ENCODE data around the gene PITX1.
"Not testable (repeated sequence)": the region's sequence is repeated elsewhere in the genome, so short reads cannot be mapped to it uniquely, and the experiment has no call there.

PITX1 gene

DNA sequence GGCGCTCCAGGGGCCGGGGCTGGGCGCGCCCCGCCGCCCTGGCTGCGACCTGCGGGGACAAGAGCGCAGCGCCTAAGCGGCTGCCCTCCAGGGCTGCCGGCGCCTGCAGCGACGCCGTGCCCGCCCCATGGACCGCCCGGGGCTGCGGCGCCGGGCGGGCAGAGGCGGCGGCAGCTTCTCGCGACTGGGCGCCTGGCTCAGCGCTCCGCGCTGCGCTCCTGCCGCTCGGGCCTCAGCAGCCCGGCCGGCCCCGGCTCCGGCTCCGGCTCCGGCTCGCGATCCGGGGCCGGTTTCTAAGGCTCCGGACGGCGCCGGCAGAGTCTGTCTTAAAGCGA is at the start of gene PITX1:
Gene PITX1 (minus strand): TSS at position 328 of the 335 bp plus-strand sequence. CDS start 347 bp downstream, outside the sequence.
- no peak for DNase-seq (ENCODE audit: low read depth)

DNA sequence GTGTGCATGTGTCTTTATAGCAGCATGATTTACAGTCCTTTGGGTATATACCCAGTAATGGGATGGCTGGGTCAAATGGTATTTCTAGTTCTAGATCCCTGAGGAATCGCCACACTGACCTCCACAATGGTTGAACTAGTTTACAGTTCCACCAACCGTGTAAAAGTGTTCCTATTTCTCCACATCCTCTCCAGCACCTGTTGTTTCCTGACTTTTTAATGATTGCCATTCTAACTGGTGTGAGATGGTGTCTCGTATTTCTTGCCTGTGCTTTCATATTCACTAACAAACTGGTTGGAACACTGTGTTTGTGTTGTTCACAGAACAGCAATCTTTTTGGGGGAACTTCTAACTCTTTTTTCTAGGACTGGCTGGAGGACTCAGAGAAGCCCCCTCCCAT is 49.3 kb upstream of the PITX1 start:
- DNase-seq (ENCODE audit: low read depth): not testable (repeated sequence)

DNA sequence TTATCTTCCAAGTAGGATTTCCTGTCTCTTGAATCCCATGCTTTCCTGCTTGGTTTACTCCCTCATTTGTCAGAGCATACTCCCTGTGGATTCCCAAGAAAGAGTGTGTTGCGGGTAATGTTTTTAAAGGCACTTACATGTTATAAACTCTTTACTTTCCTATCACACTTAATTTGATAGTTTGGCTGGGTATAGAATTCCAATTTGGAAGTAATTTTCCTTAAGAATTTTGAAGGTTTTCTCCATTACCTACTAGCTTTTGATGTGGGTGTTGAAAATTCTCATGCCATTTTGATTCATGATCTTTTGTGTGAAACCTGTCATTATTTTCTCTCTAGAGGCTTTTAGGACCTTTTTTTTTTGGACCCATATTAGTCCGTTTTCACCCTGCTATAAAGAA is 47.2 kb upstream of the PITX1 start:
- no peak for DNase-seq (ENCODE audit: low read depth)

DNA sequence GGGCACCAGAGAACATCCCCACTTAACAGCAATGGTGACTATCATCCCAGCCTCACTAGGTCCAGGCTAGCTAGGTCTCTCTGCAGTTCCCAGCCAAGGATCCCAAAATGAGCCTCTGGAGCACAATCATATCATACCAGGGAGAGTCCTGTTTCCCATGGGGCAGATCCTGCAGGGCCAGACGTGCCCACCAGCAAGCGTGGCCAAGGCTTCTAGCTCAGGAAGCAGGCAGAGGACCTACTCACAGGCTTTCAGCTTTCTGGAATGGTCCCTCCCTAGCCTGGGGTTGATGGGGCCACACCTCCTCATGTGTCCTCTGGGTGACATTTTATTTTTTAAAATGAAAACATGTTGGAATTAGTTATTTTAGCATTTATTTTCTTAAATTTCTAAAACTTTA is 45.7 kb upstream of the PITX1 start:
- no peak for DNase-seq (ENCODE audit: low read depth)

DNA sequence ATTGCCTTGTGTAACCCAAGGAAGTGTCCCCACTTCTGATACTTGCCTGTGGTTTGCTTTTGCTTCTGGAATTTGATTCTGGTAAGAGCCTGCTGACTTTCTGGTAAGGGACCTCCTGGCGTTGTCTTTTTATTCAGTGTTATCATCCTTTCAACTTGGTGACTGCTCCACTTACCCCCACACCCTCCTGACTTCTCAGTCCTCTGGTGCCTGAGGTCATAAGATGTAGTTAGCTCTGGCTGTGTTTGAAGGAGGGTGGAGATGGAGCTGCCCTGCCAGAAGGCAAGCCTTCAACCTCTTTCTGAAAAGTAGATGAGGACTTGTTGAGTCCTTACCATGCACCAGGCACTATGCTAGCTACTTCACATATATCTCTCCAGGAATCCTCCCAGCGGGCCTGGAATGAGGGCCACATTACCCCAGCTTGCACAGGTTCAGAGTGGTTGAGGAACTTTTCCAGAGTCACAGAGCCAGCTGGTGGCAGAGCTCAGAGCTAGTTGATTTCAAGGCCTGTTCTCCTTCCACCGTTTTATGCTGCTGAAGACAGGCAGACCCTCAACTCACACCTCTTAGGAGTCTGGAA is 45.2 kb upstream of the PITX1 start:
- DNase-seq (ENCODE audit: low read depth): no peak

DNA sequence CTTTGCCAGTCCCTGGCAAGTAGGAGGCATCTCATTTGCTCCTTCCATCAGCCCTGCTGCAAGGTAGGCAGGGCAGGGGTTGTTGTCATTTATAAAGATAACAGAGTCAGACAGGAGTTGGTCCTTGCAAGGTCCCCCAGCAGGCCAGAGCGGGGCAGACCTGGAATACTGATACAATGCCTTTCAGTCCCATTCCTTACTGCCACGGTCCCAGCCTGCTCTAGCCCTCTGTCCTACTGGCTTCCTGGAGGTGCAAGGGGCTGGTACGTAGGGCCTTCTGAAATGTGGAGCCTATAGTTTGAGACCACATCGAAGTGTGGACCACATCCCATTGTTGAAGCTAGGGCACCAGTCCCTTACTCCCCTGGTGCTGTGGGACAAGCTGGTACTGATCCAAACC is 42.8 kb upstream of the PITX1 start:
- DNase-seq (ENCODE audit: low read depth): no peak

DNA sequence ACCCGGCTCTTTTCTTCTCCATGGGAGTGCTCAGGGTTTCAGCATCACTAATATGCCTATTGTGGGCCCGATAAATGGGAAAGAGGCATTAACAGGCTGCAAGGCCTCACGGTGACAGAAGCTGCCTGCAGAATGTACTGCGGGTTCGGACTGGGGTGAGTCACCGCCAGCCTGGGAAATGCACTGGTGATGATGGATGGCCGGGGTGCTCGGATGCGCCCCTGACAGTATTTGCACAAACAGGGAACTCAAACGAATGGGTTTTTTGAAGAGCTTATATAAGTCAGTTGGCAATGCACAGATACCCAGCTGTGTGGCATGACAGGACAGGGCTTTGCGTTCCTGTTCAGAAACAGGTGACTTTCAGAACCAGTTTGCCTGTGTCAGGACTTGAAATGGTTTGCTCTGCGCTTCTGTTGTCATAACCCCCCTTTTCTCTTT is 42.0 kb upstream of the PITX1 start:
- no peak for DNase-seq (ENCODE audit: low read depth)

DNA sequence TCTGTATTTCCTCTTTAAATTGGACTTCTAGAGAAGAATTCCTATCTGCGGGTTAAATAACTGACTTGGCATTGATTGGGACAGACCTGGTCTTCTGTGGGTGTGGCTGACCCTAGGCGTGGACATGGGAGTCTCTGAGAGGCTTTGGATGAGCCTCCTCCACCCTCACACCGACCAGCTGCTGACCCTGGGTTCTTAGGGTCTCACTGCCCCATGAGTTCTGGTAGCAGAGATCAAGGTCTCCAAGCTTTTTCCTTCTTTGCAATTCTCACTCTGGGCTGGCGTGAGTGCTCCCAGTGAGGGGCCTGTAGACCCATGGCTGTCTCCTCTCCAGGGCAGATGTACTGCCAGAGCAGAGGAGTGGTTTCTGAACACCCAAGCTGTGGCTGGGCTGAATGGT is 41.6 kb upstream of the PITX1 start:
- DNase-seq (ENCODE audit: low read depth): no peak

DNA sequence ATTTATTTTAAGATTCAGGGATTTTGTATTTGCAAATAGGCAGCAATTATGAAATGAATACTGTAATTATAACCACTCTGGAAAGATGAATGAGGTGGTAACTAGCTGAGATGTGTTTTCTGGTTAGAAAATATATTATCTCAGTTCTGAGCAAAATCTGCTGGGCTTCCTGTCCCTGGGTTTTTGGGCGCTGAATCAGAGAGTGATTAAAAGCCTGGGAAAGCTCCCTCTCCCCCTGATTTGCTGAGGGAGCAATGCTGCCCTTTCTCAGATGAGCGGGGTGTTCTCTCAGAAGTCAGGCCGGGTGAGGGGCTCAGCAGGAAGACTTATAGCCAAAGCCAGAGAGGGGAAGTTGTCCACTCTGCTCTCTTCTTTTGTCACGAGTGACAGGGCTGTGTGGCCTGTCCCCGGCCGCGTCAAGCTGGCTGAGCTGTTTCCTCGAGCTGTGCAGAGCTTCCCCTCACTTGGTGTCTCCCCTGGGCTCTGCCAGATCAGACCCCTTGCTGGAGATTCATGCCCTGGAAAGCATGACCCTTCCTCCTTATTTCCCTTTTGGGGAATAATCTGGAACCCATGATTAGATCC is 39.8 kb upstream of the PITX1 start:
- no peak for DNase-seq (ENCODE audit: low read depth)

DNA sequence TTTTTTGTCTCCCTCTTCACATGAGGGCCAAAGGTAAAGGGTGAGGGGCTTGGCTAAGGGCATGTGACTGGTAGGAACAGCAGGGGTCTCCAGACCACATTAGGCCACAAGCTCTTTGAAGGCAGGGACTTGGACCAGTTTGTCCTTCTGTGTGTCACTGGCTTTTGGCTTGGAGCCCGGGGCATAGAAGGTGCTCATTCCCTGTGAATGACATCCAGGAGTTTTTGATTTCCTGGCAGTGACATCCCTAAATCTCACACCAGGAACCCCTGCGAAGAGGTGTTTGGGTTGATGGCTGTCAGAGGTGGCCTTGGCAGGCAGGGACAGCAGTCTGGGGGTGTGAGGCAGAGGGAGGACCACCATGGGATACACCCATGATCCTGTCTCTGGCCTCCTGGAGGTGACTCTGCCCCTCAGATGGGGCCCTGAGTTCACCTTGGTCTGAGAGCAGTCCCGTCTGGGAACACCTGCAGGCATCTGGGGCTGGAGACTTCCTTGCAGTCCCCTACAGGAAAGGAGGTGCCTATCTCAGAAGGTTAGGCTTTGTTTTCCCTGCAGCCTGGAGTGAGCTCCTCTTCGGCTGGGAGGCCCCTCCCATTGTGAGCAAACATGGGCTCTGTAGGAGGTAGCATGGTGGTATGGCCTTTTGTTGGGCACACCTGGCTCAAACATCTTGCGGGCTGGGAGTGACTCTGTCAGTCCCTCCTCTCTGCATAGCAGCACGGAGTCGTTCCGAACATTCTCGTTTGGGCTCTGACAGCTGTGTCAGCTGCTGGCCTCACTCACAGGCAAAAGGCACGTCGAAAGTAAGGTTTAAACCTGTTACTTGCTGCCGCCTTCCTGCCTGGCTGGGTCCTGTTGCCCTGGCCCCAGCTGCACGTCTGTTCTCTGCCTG is 38.6 kb upstream of the PITX1 start:
- no peak for DNase-seq (ENCODE audit: low read depth)

DNA sequence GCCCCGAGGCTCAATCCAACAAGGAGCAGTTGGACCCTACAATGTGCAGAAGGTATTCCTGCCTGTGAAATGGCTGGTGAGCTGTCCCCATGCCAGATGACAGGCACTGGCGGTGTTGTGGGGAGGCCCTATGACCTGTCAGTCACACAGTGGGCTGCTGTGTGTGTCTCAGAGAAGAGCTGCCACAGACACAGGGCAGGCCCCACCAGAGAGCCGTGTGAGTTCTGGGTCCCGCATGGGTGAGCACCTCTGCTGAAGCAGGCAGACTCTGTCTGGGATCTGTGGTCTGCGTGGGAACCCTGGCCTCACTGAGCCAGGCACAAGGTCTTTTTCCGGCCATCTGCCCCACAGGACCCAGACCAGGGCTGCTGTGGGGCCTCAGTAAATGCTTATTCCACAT is 37.3 kb upstream of the PITX1 start:
- DNase-seq (ENCODE audit: low read depth): no peak

DNA sequence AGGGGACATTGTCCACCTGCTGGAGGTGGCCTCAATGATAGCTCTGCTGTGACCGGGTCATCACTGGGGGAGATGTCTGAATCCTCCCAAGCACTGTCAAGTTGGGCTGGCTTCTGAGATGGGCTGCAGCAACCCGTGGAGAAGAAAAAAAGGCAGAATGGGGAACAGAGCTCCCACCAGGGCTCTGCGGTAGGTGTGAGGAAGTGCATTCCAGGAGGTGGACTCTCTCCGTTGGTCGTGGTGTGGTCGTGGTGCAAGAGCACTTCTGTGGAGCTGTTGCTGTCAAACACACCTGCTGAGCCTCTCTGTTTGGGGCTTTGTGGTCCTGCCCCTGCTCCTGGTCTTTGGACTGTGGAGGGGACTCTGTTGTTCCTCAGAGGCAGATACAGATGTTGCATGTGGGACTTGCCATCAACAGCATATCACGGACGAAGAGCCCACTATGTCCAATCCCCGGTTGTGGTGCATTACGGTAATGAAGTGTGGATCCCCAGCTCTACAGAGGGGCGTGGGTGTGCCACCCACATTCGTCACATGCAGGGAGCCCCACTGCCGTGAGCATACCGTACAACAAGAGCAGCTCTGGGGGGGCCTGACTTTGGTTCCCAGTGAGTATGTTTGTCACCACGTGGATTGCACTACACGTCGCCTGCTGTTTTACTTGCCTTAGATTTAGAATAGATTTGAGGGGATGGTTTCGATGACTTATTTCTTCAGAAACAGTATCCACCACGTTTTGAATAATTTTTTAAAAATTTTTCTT is 36.0 kb upstream of the PITX1 start:
- DNase-seq (ENCODE audit: low read depth): no peak

DNA sequence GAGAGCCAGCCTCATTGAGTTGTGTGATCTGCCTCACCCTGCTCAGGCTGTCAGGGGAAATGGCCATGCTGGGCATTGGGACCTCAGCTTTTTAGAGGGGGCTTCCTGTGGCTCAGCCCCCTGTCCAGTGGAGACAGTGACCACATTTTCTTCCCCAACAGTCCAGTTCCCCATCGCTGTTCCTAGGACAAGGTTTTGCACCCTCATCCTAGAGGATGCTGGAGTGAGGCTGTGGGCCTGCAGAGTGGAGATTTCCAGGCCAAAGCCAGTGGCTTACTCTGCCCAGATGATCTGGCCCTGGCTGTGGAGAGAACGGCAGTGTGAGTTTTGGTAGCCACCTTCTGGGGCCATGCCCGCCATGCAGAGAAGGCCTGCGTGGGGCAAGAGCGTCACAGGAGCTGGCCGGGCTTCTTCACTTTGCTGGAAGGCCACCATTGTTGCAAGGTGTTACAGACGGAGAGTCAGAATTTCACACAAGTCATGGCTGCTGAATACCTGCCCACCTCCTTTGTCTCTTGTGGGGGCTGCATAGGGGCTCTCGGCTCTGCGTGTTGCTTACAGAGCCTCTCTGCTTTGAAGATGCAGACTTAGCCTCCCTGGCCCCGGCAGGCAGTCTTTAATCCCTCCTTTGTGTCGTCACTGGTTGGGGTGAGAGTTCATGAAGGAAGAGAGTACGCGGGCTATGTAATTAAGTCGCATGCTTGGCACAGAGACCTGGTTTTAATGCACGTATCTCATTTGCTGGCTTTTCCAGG is 35.2 kb upstream of the PITX1 start:
- DNase-seq (ENCODE audit: low read depth): no peak

DNA sequence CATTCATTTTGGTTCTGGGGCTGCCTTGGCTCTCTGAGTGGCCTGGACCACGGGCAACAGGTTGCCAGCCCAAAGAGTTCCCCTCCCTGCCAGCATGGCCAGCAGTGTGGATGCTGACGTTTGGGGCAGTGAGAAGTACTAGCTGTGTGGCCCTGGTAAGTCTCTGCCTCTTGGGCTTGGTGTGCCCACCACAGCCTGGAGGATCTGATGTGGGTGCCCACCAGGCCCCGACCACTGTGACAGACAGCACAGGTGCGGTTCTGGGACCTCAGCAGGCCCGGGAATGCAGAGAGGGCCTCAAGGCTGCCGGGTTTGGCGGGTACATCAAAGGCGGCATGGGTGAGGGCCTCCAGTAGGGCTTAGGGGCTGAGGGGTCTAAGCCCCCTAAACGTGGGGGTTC is 33.6 kb upstream of the PITX1 start:
- no peak for DNase-seq (ENCODE audit: low read depth)

DNA sequence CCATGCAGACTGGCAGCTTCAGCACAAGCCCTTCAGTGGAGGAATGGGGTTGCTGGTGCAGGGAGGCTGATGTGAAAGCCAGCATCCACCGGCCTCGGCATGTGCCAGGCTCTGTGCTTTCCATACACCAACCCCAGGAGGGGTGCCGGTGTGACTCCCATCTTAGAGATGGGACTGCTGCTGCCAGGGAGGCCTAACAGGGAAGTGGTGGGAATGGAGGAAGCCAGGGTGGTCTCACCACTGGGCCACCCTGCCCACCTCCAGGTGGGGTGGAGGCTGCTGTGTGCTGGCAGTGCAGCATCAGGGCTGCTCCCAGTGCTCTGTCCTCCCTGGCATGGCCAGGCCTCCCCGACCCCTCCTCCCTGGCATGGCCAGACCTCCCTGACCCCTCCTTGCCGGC is 32.8 kb upstream of the PITX1 start:
- DNase-seq (ENCODE audit: low read depth): no peak

DNA sequence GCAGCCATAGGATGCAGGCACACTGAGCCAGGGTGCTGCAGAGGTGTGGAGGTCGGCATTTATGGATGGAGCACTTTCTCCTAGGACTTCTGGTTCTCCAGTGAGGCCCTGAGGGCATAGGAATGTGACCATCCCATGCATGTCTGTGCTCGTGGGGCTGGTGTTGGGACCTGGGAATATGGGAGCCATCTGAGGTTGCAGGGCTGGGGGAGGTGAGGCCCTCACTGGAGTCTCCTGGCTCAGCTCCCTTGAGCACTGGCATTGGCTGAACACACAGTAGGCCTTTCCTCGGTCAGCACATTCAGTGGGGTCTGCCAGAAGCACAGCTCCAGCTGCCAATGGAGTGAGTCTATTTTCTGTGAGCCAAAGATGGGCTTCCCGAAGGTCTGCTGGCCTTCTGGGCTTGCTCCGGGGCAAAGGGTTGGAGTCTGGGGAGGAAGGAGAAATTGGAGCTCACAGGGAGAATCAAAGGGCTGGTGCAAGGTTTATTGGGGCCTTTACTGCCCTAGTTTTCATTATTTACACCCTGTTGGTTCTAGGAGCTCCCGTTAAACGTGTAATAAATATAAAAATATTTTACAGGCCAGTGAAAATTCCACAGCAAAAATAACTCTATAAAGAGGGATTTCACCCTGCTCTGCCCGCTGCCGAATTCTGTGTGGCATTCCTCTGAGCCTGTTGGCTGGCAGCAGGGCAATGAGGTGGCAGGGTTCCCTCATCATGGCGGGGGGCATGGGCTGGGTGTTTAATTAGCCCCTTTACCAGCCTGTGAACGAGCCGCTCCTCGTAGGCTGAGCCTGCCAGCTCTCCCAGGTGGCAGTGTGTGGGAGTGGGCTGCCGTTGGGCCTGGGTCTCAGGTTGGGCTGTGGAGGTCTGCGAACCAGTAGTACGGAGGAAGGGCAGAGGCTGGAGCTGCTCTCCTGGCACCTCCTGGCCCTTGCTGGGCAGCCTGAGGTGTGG is 31.6 kb upstream of the PITX1 start:
- no peak for DNase-seq (ENCODE audit: low read depth)

DNA sequence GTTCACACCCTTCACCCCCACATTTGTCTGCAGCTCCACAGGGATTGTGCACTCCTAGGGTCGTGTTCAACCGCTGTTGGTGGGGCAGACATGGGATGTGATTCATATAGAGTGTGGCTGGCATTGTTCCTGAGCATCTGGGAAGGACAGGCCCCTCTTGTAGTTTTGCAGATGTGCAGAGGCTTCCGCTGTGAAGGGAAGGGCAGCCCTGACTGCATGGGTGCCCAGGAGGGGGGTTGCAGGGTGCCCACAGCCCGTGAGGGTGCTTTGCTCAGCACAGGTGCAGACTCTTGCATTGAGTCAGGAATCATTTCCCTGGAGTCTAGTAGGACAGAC is 30.2 kb upstream of the PITX1 start:
- no peak for DNase-seq (ENCODE audit: low read depth)

DNA sequence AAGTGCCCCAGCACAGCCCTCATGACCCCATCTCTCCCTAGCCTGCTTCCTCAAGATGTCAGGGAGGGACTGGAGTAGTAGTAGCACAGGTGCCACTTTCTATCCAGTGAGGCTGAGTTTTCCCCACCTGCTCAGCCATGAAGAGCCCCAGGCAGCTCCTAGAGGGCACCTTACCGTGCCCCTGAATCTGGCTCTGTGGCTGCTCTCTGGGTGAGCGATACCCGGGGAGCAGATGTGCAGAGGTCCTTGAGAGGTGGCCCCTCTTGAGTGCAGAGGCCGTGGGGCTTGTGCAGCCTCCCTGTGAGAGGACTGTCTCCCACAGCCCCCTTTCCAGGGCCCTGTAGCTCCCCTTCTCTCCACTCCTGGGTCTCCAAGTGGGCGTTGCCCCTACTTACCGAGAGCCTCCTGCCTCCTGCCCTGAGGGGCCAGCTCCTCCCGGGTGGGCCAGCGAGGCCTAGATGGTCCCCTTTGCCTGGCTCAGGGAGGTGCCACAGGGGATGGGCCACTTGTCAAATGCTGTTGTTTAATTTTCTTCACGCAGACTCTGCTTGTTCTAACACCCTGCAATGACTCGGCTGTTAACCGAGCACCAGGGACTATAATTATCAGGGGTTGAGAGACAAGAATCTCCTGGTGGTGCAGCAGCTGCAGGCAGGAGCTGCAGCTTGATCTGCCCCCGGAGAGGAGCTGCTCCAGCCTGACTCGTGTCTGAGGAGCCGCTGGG is 29.6 kb upstream of the PITX1 start:
- DNase-seq (ENCODE audit: low read depth): no peak

DNA sequence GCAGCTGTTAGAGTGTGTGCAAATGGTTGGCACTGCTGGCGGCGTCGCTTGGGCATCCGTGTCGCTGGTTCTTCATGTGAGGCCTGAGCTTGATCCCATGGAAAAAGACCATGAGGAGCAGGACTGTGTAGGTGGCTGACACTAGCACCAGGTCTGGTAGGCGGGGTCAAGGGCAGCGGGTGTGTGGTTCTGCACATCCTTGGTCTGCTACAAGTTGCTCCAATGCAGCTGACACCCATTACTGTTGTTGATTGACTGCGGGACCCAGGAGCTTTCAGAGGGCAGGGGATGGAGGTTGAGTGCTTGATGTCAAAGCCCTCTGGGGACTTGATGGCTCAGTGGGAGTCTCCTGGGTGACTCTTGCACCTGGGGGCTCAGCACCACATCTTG is 29.0 kb upstream of the PITX1 start:
- no peak for DNase-seq (ENCODE audit: low read depth)

All from activated T-cell treated with anti-CD3 and anti-CD28 coated beads for 24 hours (primary cell).